ENCODE data around the gene KIF12.

KIF12 gene

DNA sequence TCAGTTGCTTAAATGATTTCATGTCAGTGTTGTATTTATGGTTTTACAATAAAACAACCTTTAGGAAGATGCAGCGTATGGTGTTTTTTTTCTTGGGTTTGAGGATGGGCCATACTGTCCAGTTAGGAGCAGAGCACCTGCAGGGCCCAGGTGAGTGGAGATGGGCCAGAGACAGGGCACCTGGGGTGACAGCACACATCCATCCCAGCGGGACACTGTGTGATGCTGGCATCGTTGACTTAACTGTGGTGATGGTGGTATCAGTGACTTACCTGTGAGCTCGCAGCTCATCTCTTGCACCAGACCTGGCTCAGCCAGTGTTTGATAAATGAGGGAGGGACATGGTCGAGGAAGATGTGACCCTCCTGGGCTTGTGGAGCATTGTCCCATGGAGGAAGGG, 42.6 kb downstream of the KIF12 start:
- H3K18ac ChIP-seq (ENCODE audit: low read length) = no peak overlapping the region
- H3K4ac ChIP-seq (ENCODE audit: low read depth, low read length) = no peak overlapping the region
- H3K14ac ChIP-seq (ENCODE audit: low read length) = no peak overlapping the region
- H3K36me3 ChIP-seq (ENCODE audit: control insufficient read depth in 1 of 2, insufficient read depth in 2 of 2, low read length in 2 of 2) = peaks cover 0 to 9% of the 10 kb centered on the region in 2 experiments
- H3K9ac ChIP-seq (ENCODE audit: low read length) = no peak overlapping the region
- no peak overlapping the region for H2BK5ac ChIP-seq (ENCODE audit: low read depth, low read length, poor library complexity)
- H4K8ac ChIP-seq (ENCODE audit: low read depth, low read length) = no peak overlapping the region
- no peak overlapping the region for H3K23ac ChIP-seq (ENCODE audit: low read length)
- no peak overlapping the region for H2BK12ac ChIP-seq (ENCODE audit: low read length)
- H3K27ac ChIP-seq (ENCODE audit: low read depth, low read length) = no peak overlapping the region
- DNase-seq = no peak
- no peak overlapping the region for H2AK5ac ChIP-seq (ENCODE audit: low read length)
- H2AFZ ChIP-seq (ENCODE audit: insufficient read depth, low read length, poor library complexity) = no peak overlapping the region
- H3K4me1 ChIP-seq (ENCODE audit: control insufficient read depth in 1 of 2, insufficient read depth in 2 of 2, low read length in 2 of 2) = no peaks in the 10 kb centered on the region
- no CpG with 5 or more reads among the region's 5 CpGs for whole genome bisulfite sequencing (ENCODE audit: extremely low coverage, insufficient coverage, insufficient read length)
- no peaks in the 10 kb centered on the region for H3K79me2 ChIP-seq (ENCODE audit: control insufficient read depth, insufficient read depth, low read length, poor library complexity)
- H3K79me1 ChIP-seq (ENCODE audit: low read length) = no peaks in the 10 kb centered on the region
- no peak overlapping the region for H3K4me2 ChIP-seq (ENCODE audit: low read length)
- no peak overlapping the region for H3K4me3 ChIP-seq (ENCODE audit: low read depth, low read length)
- no peaks in the 10 kb centered on the region for H3K9me3 ChIP-seq (ENCODE audit: insufficient read depth, low read depth, low read length)
- no peak overlapping the region for H4K91ac ChIP-seq (ENCODE audit: low read depth, low read length)
- H2BK120ac ChIP-seq (ENCODE audit: insufficient read depth, low read length, poor library complexity) = no peak overlapping the region
- H4K12ac ChIP-seq (ENCODE audit: low read depth, low read length) = no peak overlapping the region
- H3K27me3 ChIP-seq (ENCODE audit: insufficient read depth, low read length) = no peaks in the 10 kb centered on the region

DNA sequence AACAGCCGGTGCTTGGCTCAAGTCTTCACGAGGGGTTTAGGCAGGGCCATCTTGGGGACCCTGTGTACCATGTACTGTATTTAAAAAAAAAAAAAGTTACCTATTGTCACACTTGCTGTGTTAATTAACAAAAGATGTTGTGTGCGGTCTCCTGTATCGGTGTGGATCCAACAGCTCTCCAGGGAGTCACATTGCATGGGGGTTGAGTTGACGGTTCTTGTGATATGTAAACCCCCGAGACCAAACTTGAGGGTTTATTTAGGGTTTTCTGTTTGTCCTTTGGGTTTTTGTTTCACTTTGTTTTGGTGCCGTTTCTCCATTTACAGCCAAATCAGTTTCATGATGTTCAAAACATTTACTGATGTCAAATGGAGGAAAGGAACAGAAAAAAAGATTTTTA, 43.2 kb downstream of the KIF12 start:
- Histone ChIP-seq H3K9ac (ENCODE audit: low read length) (no peak overlapping the region), H3K4me2 (ENCODE audit: low read length) (no peak overlapping the region), H3K27ac (ENCODE audit: low read depth, low read length) (no peak overlapping the region), H3K23ac (ENCODE audit: low read length) (no peak overlapping the region), H3K9me3 (ENCODE audit: insufficient read depth, low read depth, low read length) (no peaks in the 10 kb centered on the region), H3K36me3 (ENCODE audit: control insufficient read depth in 1 of 2, insufficient read depth in 2 of 2, low read length in 2 of 2) (peaks cover 0 to 14% of the 10 kb centered on the region in 2 experiments), H3K14ac (ENCODE audit: low read length) (no peak overlapping the region), H2AFZ (ENCODE audit: insufficient read depth, low read length, poor library complexity) (no peak overlapping the region), H4K91ac (ENCODE audit: low read depth, low read length) (no peak overlapping the region), H4K8ac (ENCODE audit: low read depth, low read length) (no peak overlapping the region), H3K79me1 (ENCODE audit: low read length) (no peaks in the 10 kb centered on the region), H2BK120ac (ENCODE audit: insufficient read depth, low read length, poor library complexity) (no peak overlapping the region), H2BK12ac (ENCODE audit: low read length) (no peak overlapping the region), H2AK5ac (ENCODE audit: low read length) (no peak overlapping the region), H3K4me1 (ENCODE audit: control insufficient read depth in 1 of 2, insufficient read depth in 2 of 2, low read length in 2 of 2) (no peaks in the 10 kb centered on the region), H2BK5ac (ENCODE audit: low read depth, low read length, poor library complexity) (no peak overlapping the region), H3K4ac (ENCODE audit: low read depth, low read length) (no peak overlapping the region), H4K12ac (ENCODE audit: low read depth, low read length) (no peak overlapping the region), H3K4me3 (ENCODE audit: low read depth, low read length) (no peak overlapping the region), H3K79me2 (ENCODE audit: control insufficient read depth, insufficient read depth, low read length, poor library complexity) (no peaks in the 10 kb centered on the region), H3K18ac (ENCODE audit: low read length) (no peak overlapping the region), H3K27me3 (ENCODE audit: insufficient read depth, low read length) (no peaks in the 10 kb centered on the region)
- DNase-seq = no peak
- WGBS (ENCODE audit: extremely low coverage, insufficient coverage, insufficient read length) = no CpG with 5 or more reads among the region's 7 CpGs

DNA sequence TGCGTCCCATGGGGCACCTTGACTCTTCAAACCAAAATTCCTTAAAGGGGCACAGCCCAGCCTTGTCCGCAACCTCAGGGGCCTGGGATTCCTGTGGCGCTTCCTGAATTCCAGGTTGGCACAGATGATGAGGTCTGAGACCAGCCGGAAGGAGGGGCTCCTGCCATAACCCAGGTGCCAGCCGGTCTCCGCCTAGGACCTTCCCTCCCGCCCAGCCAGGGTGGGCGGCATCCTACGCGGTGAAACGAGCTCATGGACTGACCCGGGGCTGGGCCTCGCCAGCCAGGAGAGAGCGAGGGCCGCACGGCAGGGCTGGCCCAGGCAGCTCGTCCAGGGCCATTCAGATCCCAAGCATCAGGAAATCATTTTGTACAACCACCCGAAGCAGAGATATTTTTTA, 44.0 kb downstream of the KIF12 start:
- H3K14ac ChIP-seq (ENCODE audit: low read length) = no peak overlapping the region
- no peak overlapping the region for H4K12ac ChIP-seq (ENCODE audit: low read depth, low read length)
- WGBS (ENCODE audit: extremely low coverage, insufficient coverage, insufficient read length) = no CpG with 5 or more reads among the region's 18 CpGs
- H2BK5ac ChIP-seq (ENCODE audit: low read depth, low read length, poor library complexity) = no peak overlapping the region
- no peaks in the 10 kb centered on the region for H3K27me3 ChIP-seq (ENCODE audit: insufficient read depth, low read length)
- no peak overlapping the region for H3K18ac ChIP-seq (ENCODE audit: low read length)
- DNase-seq = no peak
- H3K9me3 ChIP-seq (ENCODE audit: insufficient read depth, low read depth, low read length) = no peaks in the 10 kb centered on the region
- no peaks in the 10 kb centered on the region for H3K79me2 ChIP-seq (ENCODE audit: control insufficient read depth, insufficient read depth, low read length, poor library complexity)
- no peak overlapping the region for H3K4ac ChIP-seq (ENCODE audit: low read depth, low read length)
- no peaks in the 10 kb centered on the region for H3K79me1 ChIP-seq (ENCODE audit: low read length)
- H2AFZ ChIP-seq (ENCODE audit: insufficient read depth, low read length, poor library complexity) = no peak overlapping the region
- no peak overlapping the region for H2BK12ac ChIP-seq (ENCODE audit: low read length)
- H3K4me2 ChIP-seq (ENCODE audit: low read length) = no peak overlapping the region
- no peak overlapping the region for H4K8ac ChIP-seq (ENCODE audit: low read depth, low read length)
- H3K27ac ChIP-seq (ENCODE audit: low read depth, low read length) = no peak overlapping the region
- no peak overlapping the region for H3K9ac ChIP-seq (ENCODE audit: low read length)
- H3K36me3 ChIP-seq (ENCODE audit: control insufficient read depth in 1 of 2, insufficient read depth in 2 of 2, low read length in 2 of 2) = peaks cover 5 to 20% of the 10 kb centered on the region in 2 experiments
- H3K23ac ChIP-seq (ENCODE audit: low read length) = no peak overlapping the region
- H3K4me3 ChIP-seq (ENCODE audit: low read depth, low read length) = no peak overlapping the region
- no peak overlapping the region for H2AK5ac ChIP-seq (ENCODE audit: low read length)
- no peak overlapping the region for H4K91ac ChIP-seq (ENCODE audit: low read depth, low read length)
- no peak overlapping the region for H2BK120ac ChIP-seq (ENCODE audit: insufficient read depth, low read length, poor library complexity)
- no peaks in the 10 kb centered on the region for H3K4me1 ChIP-seq (ENCODE audit: control insufficient read depth in 1 of 2, insufficient read depth in 2 of 2, low read length in 2 of 2)

DNA sequence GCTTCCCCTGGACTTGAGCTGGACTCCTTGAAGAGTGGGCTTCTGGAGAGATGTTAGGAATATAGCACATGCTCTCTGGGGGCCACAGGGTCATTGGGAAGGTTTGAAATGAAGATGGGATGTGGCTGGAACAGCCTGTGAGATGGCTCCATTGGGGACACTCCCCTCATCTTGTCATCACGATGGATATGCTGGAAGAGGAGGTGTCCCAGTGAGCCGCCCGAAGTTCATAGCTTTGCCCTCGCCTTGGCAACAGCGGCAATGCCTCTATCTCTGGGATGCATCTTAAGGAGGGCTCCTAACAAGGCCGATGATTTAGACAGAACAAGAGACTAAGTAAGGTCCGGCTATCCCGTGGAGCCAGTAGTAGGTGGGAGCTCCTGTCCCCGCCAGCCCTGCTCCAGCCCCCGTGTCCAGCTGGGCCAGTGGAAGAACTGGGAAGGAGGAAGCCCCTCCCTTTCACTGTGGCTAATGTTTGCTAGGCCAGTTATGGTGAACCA, 44.9 kb downstream of the KIF12 start:
- Histone ChIP-seq H4K12ac (ENCODE audit: low read depth, low read length) (no peak overlapping the region), H3K27ac (ENCODE audit: low read depth, low read length) (no peak overlapping the region), H2BK120ac (ENCODE audit: insufficient read depth, low read length, poor library complexity) (no peak overlapping the region), H4K91ac (ENCODE audit: low read depth, low read length) (no peak overlapping the region), H3K4ac (ENCODE audit: low read depth, low read length) (no peak overlapping the region), H2BK12ac (ENCODE audit: low read length) (no peak overlapping the region), H3K18ac (ENCODE audit: low read length) (no peak overlapping the region), H3K14ac (ENCODE audit: low read length) (no peak overlapping the region), H3K36me3 (ENCODE audit: control insufficient read depth in 1 of 2, insufficient read depth in 2 of 2, low read length in 2 of 2) (peaks cover 11 to 26% of the 10 kb centered on the region in 2 experiments), H3K79me2 (ENCODE audit: control insufficient read depth, insufficient read depth, low read length, poor library complexity) (no peaks in the 10 kb centered on the region), H3K9me3 (ENCODE audit: insufficient read depth, low read depth, low read length) (no peaks in the 10 kb centered on the region), H2BK5ac (ENCODE audit: low read depth, low read length, poor library complexity) (no peak overlapping the region), H3K9ac (ENCODE audit: low read length) (no peak overlapping the region), H3K4me3 (ENCODE audit: low read depth, low read length) (no peak overlapping the region), H2AFZ (ENCODE audit: insufficient read depth, low read length, poor library complexity) (no peak overlapping the region), H3K4me1 (ENCODE audit: control insufficient read depth in 1 of 2, insufficient read depth in 2 of 2, low read length in 2 of 2) (no peaks in the 10 kb centered on the region), H4K8ac (ENCODE audit: low read depth, low read length) (no peak overlapping the region), H3K4me2 (ENCODE audit: low read length) (no peak overlapping the region), H2AK5ac (ENCODE audit: low read length) (no peak overlapping the region), H3K27me3 (ENCODE audit: insufficient read depth, low read length) (no peaks in the 10 kb centered on the region), H3K23ac (ENCODE audit: low read length) (no peak overlapping the region), H3K79me1 (ENCODE audit: low read length) (no peaks in the 10 kb centered on the region)
- no peak for DNase-seq
- WGBS (ENCODE audit: extremely low coverage, insufficient coverage, insufficient read length) = no CpG with 5 or more reads among the region's 10 CpGs
